DMS114 treated with DMSO at 0.1 percent for 48 hours (cell line): ENCODE results near the gene ZFYVE21.

Source experiments
- DNase-seq: peaks from one replicate; lab custom pipeline; 2025; ENCODE audit not compliant: unreplicated experiment; lab: John Stamatoyannopoulos, UW

The ZFYVE21 gene

GRCh38 chr14:103736546-103737431 is 21.2 kb downstream of the ZFYVE21 start:
- no peak for DNase-seq

GRCh38 chr14:103737432-103738045 is 21.9 kb downstream of the ZFYVE21 start:
- no peak for DNase-seq

GRCh38 chr14:103738166-103738565 is 22.6 kb downstream of the ZFYVE21 start:
- no peak for DNase-seq

- DNase-seq, result no peak
Observed at GRCh38 chr14:103738701-103739451, 23.3 kb downstream of the ZFYVE21 start.

- DNase-seq, result no peak
Observed at GRCh38 chr14:103739466-103739792, 23.8 kb downstream of the ZFYVE21 start.

- no peak for DNase-seq
Observed at GRCh38 chr14:103739793-103740501, 24.3 kb downstream of the ZFYVE21 start.

GRCh38 chr14:103740991-103741689 is 25.5 kb downstream of the ZFYVE21 start:
- no peak for DNase-seq

- DNase-seq, result no peak
Observed at GRCh38 chr14:103741876-103742275, 26.3 kb downstream of the ZFYVE21 start.

- DNase-seq, result no peak
Observed at GRCh38 chr14:103742499-103743255, 27.1 kb downstream of the ZFYVE21 start.

- no peak for DNase-seq
Observed at GRCh38 chr14:103743691-103744090, 28.1 kb downstream of the ZFYVE21 start.

- no peak for DNase-seq
Observed at GRCh38 chr14:103744621-103745395, 29.2 kb downstream of the ZFYVE21 start.

GRCh38 chr14:103745424-103745823 is 29.8 kb downstream of the ZFYVE21 start:
- no peak for DNase-seq

GRCh38 chr14:103746701-103747100 is 31.1 kb downstream of the ZFYVE21 start:
- DNase-seq, result no peak

GRCh38 chr14:103748534-103748857 is 32.9 kb downstream of the ZFYVE21 start:
- no peak for DNase-seq

GRCh38 chr14:103749452-103749851 is 33.8 kb downstream of the ZFYVE21 start:
- DNase-seq, result no peak

GRCh38 chr14:103749860-103750259 is 34.2 kb downstream of the ZFYVE21 start:
- DNase-seq, result no peak

GRCh38 chr14:103753774-103754173 is 38.2 kb downstream of the ZFYVE21 start:
- DNase-seq, result no peak

GRCh38 chr14:103755060-103755459 is 39.5 kb downstream of the ZFYVE21 start:
- no peak for DNase-seq

- DNase-seq, result no peak
Observed at GRCh38 chr14:103758059-103758776, 42.6 kb downstream of the ZFYVE21 start.
